SK-N-SH treated with all-trans-retinoic acid at 6 μM for 48 hours (cell line): ENCODE data around the gene NRDE2.

ENCODE experiments used
- ARNTL ChIP-seq: fragments of 450-650 bp; formaldehyde crosslinking; IDR thresholded peaks from 2 replicates; pipeline ENCODE4 v1.5.0; 2020; ENCODE audit warnings: low read depth, mild to moderate bottlenecking, moderate library complexity, borderline replicate concordance
- BACH2 ChIP-seq: fragments of 250-450 bp; sonication (Bioruptor Pico); IDR thresholded peaks from 2 replicates; pipeline ENCODE4 v1.9.0; 2021; ENCODE audit warnings: mild to moderate bottlenecking, borderline replicate concordance
- GLIS3 ChIP-seq: fragments of 250-450 bp; sonication (Bioruptor Pico); IDR thresholded peaks from 2 replicates; pipeline ENCODE4 v1.5.0; 2020; ENCODE audit warnings: mild to moderate bottlenecking, moderate library complexity
- ZNF8 ChIP-seq: fragments of 450-650 bp; formaldehyde crosslinking; IDR thresholded peaks from 2 replicates; pipeline ENCODE4 v1.5.0; 2020; ENCODE audit warnings: mild to moderate bottlenecking, moderate library complexity
- TF ChIP-seq, protein P1 (sequence below): fragments of 250-450 bp; sonication (Bioruptor Pico); IDR thresholded peaks from 2 replicates; pipeline ENCODE4 v1.8.0; 2021; ENCODE audit warnings: low read depth, mild to moderate bottlenecking, moderate library complexity, borderline replicate concordance
- TF ChIP-seq, protein P2 (sequence below): fragments of 250-450 bp; sonication (Bioruptor Pico); IDR thresholded peaks from 2 replicates; pipeline ENCODE4 v1.8.0; 2020; ENCODE audit warnings: mild to moderate bottlenecking, moderate library complexity, borderline replicate concordance

DNA sequence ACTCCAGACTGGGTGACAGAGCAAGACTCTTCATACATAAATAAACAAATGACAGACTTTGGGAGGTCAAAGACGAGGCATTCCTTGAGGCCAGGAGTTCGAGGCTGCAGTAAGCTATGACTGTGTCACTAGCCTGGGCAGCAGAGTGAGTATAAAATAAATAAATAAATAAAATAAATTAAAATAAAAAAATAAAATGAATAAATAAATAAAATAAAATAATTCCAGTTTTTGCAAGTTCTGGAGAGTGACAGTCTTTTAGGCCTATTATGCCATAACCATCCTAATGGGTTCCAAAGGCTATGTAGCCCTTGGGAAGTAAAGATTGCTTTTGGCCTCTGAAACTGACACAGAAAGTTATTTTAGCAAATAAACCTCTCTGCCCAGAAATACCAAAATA lies 16.5 kb upstream of the NRDE2 start:
- no peak for TF ChIP-seq BACH2
- TF ChIP-seq ARNTL, result no peak
- TF ChIP-seq, protein P1, sequence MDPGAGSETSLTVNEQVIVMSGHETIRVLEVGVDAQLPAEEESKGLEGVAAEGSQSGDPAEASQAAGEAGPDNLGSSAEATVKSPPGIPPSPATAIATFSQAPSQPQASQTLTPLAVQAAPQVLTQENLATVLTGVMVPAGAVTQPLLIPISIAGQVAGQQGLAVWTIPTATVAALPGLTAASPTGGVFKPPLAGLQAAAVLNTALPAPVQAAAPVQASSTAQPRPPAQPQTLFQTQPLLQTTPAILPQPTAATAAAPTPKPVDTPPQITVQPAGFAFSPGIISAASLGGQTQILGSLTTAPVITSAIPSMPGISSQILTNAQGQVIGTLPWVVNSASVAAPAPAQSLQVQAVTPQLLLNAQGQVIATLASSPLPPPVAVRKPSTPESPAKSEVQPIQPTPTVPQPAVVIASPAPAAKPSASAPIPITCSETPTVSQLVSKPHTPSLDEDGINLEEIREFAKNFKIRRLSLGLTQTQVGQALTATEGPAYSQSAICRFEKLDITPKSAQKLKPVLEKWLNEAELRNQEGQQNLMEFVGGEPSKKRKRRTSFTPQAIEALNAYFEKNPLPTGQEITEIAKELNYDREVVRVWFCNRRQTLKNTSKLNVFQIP (CRISPR knock-in tag), result no peak
- TF ChIP-seq, protein P2, sequence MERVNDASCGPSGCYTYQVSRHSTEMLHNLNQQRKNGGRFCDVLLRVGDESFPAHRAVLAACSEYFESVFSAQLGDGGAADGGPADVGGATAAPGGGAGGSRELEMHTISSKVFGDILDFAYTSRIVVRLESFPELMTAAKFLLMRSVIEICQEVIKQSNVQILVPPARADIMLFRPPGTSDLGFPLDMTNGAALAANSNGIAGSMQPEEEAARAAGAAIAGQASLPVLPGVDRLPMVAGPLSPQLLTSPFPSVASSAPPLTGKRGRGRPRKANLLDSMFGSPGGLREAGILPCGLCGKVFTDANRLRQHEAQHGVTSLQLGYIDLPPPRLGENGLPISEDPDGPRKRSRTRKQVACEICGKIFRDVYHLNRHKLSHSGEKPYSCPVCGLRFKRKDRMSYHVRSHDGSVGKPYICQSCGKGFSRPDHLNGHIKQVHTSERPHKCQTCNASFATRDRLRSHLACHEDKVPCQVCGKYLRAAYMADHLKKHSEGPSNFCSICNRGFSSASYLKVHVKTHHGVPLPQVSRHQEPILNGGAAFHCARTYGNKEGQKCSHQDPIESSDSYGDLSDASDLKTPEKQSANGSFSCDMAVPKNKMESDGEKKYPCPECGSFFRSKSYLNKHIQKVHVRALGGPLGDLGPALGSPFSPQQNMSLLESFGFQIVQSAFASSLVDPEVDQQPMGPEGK (CRISPR knock-in tag), result no peak
- TF ChIP-seq ZNF8 (CRISPR knock-in tag), result no peak
- no peak for TF ChIP-seq GLIS3 (CRISPR knock-in tag)
